B cell (primary cell): ENCODE results near the gene STX1B.

Experiments used
- EZH2 ChIP-seq: IDR thresholded peaks from 2 replicates; pipeline ENCODE4 v1.6.1; 2012; ENCODE audit warnings: borderline replicate concordance, low read depth, mild to moderate bottlenecking, moderate library complexity, low read length; ENCODE audit not compliant: insufficient read depth, poor library complexity, severe bottlenecking
- TF ChIP-seq, protein P1 (sequence below): fragments of 200-600 bp; IDR thresholded peaks from one replicate; pipeline ENCODE4 v1.8.0; 2022; ENCODE audit warnings: antibody characterized with exemption, mild to moderate bottlenecking

DNA sequence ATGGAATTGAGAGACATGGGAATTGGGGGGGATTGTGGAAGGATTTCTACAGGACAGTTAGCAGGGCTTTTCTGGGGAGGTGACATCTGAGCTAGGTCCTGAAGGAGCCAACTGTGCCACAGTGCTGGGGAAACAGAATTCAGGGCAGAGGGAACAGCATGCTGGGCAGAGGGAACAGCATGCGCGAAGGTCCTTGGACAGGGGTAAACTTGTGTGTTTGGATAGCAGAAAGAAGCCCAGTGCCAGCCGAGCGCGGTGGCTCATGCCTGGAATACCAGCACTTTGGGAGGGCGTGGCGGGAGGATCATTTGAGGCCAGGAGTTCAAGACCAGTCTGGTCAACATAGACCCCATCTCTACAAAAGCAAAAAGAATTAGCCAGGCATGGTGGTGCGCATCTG lies 3.8 kb downstream of the STX1B start:
- TF ChIP-seq, protein P1, sequence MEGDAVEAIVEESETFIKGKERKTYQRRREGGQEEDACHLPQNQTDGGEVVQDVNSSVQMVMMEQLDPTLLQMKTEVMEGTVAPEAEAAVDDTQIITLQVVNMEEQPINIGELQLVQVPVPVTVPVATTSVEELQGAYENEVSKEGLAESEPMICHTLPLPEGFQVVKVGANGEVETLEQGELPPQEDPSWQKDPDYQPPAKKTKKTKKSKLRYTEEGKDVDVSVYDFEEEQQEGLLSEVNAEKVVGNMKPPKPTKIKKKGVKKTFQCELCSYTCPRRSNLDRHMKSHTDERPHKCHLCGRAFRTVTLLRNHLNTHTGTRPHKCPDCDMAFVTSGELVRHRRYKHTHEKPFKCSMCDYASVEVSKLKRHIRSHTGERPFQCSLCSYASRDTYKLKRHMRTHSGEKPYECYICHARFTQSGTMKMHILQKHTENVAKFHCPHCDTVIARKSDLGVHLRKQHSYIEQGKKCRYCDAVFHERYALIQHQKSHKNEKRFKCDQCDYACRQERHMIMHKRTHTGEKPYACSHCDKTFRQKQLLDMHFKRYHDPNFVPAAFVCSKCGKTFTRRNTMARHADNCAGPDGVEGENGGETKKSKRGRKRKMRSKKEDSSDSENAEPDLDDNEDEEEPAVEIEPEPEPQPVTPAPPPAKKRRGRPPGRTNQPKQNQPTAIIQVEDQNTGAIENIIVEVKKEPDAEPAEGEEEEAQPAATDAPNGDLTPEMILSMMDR, result no peak
- no peak for TF ChIP-seq EZH2
